Measurements from ENCODE around the gene FXYD4.

GRCh38 chr10:43383204-43383971, 12.0 kb downstream of the FXYD4 start:
- TF ChIP-seq CTCF (IDR thresholded peaks at IDR 0.05) (no peak), POLR2A (IDR thresholded peaks at IDR 0.05) (no peak)
